Ascending aorta (tissue), 2 donors: ENCODE measurements around the gene TMF1. TPM values are rescaled to one million over a fixed set of nuclear protein-coding genes. Genes with fewer than 3 reads are reported as not detected.

Experiments used
- DNase-seq, 2 donors: peaks; one replicate each; pipeline ENCODE4 v3.0.0-alpha.2; 2019; ENCODE audit warnings: low spot score in 2 of 2
- H3K27ac ChIP-seq, 2 donors: fragments of 200-600 bp; sonication (generic); one replicate each; pipeline ENCODE4 v1.5.1; 2016 to 2017; ENCODE audit warnings: mild to moderate bottlenecking in 1 of 2
- H3K27me3 ChIP-seq: fragments of 200-600 bp; sonication (generic); one replicate; pipeline ENCODE4 v1.5.1; 2017
- H3K36me3 ChIP-seq, 2 donors: fragments of 200-600 bp; sonication (generic); one replicate each; pipeline ENCODE4 v1.5.1; 2016
- H3K4me1 ChIP-seq, 2 donors: fragments of 200-600 bp; sonication (generic); one replicate each; pipeline ENCODE4 v1.5.1; 2016 to 2017; ENCODE audit warnings: mild to moderate bottlenecking in 1 of 2
- H3K4me3 ChIP-seq, 2 donors: fragments of 200-600 bp; sonication (generic); one replicate each; pipeline ENCODE4 v1.5.1; 2016 to 2017; ENCODE audit warnings: mild to moderate bottlenecking in 1 of 2
- H3K9me3 ChIP-seq, 2 donors: fragments of 200-600 bp; sonication (generic); one replicate each; pipeline ENCODE4 v1.5.1; 2016
- intact Hi-C: fragments of 100-400 bp; cut with DNase I; formaldehyde crosslinking; loops from one replicate; pipeline ENCODE4 v1.15.1; 2023
- total RNA-seq: library from RNA; depleted of rRNA; stranded (reverse); fragments of >200 nt; gene quantifications from one replicate; pipeline ENCODE4 v1.1.0, GENCODE V29; 2016
- TF ChIP-seq, protein P1 (sequence below), 3 experiments: fragments of 200-600 bp in 2 of 3; fragments of 450-650 bp in 1 of 3; sonication (generic) in 2 of 3; IDR thresholded peaks; one replicate each; pipeline ENCODE4 v1.5.1; 2016 to 2019; ENCODE audit warnings: antibody characterized with exemption in 3 of 3, mild to moderate bottlenecking in 1 of 3, moderate library complexity in 1 of 3

Gene TMF1
- total RNA-seq, 1 donor from 2014 or later, result 35.2 TPM

DNA sequence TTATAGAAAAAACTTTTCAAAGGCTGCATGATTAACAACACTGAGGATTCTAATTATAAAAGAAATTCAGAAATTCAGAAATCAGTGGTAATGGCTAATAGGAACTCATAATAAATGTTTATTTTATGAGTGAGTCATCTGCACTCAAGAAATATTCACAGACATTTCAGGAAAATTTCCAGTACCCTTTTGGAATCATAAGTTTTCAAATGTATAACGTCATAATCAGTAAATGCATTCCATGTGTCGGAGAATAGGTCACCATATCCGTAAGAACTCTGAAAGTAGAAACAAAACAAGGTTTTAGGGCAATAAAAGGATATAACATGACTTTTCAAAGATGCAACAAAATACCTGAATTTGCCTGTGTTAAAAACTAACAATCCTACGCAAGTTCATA is 63.4 kb downstream of the TMF1 start:
- Histone ChIP-seq H3K4me1 (no peaks in the 10 kb centered on the region), H3K36me3 (peaks cover 57 to 88% of the 10 kb centered on the region in 2 donors), H3K27me3 (no peaks in the 10 kb centered on the region), H3K4me3 (no peak overlapping the region), H3K27ac (no peak overlapping the region), H3K9me3 (no peaks in the 10 kb centered on the region)
- no peak for DNase-seq
- TF ChIP-seq, protein P1, sequence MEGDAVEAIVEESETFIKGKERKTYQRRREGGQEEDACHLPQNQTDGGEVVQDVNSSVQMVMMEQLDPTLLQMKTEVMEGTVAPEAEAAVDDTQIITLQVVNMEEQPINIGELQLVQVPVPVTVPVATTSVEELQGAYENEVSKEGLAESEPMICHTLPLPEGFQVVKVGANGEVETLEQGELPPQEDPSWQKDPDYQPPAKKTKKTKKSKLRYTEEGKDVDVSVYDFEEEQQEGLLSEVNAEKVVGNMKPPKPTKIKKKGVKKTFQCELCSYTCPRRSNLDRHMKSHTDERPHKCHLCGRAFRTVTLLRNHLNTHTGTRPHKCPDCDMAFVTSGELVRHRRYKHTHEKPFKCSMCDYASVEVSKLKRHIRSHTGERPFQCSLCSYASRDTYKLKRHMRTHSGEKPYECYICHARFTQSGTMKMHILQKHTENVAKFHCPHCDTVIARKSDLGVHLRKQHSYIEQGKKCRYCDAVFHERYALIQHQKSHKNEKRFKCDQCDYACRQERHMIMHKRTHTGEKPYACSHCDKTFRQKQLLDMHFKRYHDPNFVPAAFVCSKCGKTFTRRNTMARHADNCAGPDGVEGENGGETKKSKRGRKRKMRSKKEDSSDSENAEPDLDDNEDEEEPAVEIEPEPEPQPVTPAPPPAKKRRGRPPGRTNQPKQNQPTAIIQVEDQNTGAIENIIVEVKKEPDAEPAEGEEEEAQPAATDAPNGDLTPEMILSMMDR (IDR thresholded peaks at IDR 0.05), result no peak
- intact Hi-C loops, result no loop called here

- TF ChIP-seq, protein P1 (IDR thresholded peaks at IDR 0.05), result no peak
- H3K4me3 ChIP-seq, result no peak overlapping the region
- no peak overlapping the region for H3K27ac ChIP-seq
- no peaks in the 10 kb centered on the region for H3K9me3 ChIP-seq
- peaks cover 63 to 88% of the 10 kb centered on the region in 2 donors for H3K36me3 ChIP-seq
- no peaks in the 10 kb centered on the region for H3K27me3 ChIP-seq
- no peak for DNase-seq
- intact Hi-C loops, result no loop called here
- H3K4me1 ChIP-seq, result no peaks in the 10 kb centered on the region
These were observed 64.8 kb downstream of the TMF1 start for GRCh38 chr3:68987322-68987721.

- Histone ChIP-seq H3K27ac (no peak overlapping the region), H3K4me3 (no peak overlapping the region), H3K4me1 (no peaks in the 10 kb centered on the region), H3K27me3 (no peaks in the 10 kb centered on the region), H3K36me3 (peaks cover 70 to 90% of the 10 kb centered on the region in 2 donors), H3K9me3 (no peaks in the 10 kb centered on the region)
- intact Hi-C loops, result no loop called here
- DNase-seq, result no peak
- TF ChIP-seq, protein P1 (IDR thresholded peaks at IDR 0.05), result no peak
These were observed 65.5 kb downstream of the TMF1 start for GRCh38 chr3:68986496-68987208.

GRCh38 chr3:68985146-68985790 is 66.9 kb downstream of the TMF1 start:
- H3K36me3 ChIP-seq, result peaks cover 78 to 91% of the 10 kb centered on the region in 2 donors
- no peak overlapping the region for H3K4me3 ChIP-seq
- H3K9me3 ChIP-seq, result no peaks in the 10 kb centered on the region
- H3K4me1 ChIP-seq, result no peaks in the 10 kb centered on the region
- DNase-seq, result no peak
- no peaks in the 10 kb centered on the region for H3K27me3 ChIP-seq
- intact Hi-C loops, result no loop called here
- TF ChIP-seq, protein P1 (IDR thresholded peaks at IDR 0.05), result no peak
- H3K27ac ChIP-seq, result no peak overlapping the region

GRCh38 chr3:68984011-68984530 is 68.1 kb downstream of the TMF1 start:
- Histone ChIP-seq H3K36me3 (peaks cover 90 to 99% of the 10 kb centered on the region in 2 donors), H3K4me3 (no peak overlapping the region), H3K4me1 (no peaks in the 10 kb centered on the region), H3K27me3 (no peaks in the 10 kb centered on the region), H3K27ac (no peak overlapping the region), H3K9me3 (no peaks in the 10 kb centered on the region)
- intact Hi-C loops, result no loop called here
- no peak for DNase-seq
- TF ChIP-seq, protein P1 (IDR thresholded peaks at IDR 0.05), result no peak
